CD14-positive monocyte (primary cell): Measurements from ENCODE around the gene STK31. TPM values are rescaled to one million over a fixed set of nuclear protein-coding genes. Genes with fewer than 3 reads are reported as not detected.

ENCODE experiments used
- DNase-seq, 3 donors: peaks; one replicate each; pipeline ENCODE4 v3.0.0-alpha.2; 2011 to 2022
- H2AFZ ChIP-seq: 2 replicates; pipeline ENCODE4 v1.6.0; 2012; ENCODE audit warnings: mild to moderate bottlenecking, low read depth, low read length, inconsistent platforms; ENCODE audit not compliant: insufficient read depth, poor library complexity, severe bottlenecking
- H3K27ac ChIP-seq, 2 donors: 1 replicate in 1 of 2; 2 replicates in 1 of 2; pipeline ENCODE4 v1.5.1; 2012 to 2013; ENCODE audit warnings: low read length in 2 of 2, control low read depth in 1 of 2, inconsistent platforms in 1 of 2, low read depth in 1 of 2, mild to moderate bottlenecking in 1 of 2
- H3K27me3 ChIP-seq, 2 donors: one replicate each; pipeline versions ENCODE4 v1.6.0 to v1.6.1; 2011 to 2013; ENCODE audit warnings: low read length in 2 of 2; ENCODE audit not compliant: control insufficient read depth in 2 of 2, insufficient read depth in 2 of 2
- H3K36me3 ChIP-seq, 2 donors: replicated peaks in 1 of 2; 1 replicate in 1 of 2; 2 replicates in 1 of 2; pipeline versions ENCODE4 v1.5.1 to v1.6.1; 2012 to 2013; ENCODE audit warnings: low read length in 2 of 2, control low read depth in 1 of 2, inconsistent platforms in 1 of 2, mild to moderate bottlenecking in 1 of 2; ENCODE audit not compliant: insufficient read depth in 2 of 2, control insufficient read depth in 1 of 2
- H3K4me1 ChIP-seq, 2 donors: 1 replicate in 1 of 2; 2 replicates in 1 of 2; pipeline versions ENCODE4 v1.5.1 to v1.6.1; 2012 to 2013; ENCODE audit warnings: low read length in 2 of 2, control low read depth in 1 of 2, inconsistent platforms in 1 of 2, mild to moderate bottlenecking in 1 of 2, moderate library complexity in 1 of 2; ENCODE audit not compliant: insufficient read depth in 2 of 2, control insufficient read depth in 1 of 2
- H3K4me2 ChIP-seq: replicated peaks from 2 replicates; pipeline ENCODE3; 2012; ENCODE audit warnings: low read length, moderate library complexity, mild to moderate bottlenecking; ENCODE audit not compliant: poor library complexity, severe bottlenecking; ENCODE audit errors: extremely low read depth
- H3K4me3 ChIP-seq, 3 experiments: fragments of 200-600 bp in 1 of 3; sonication (generic) in 1 of 3; replicated peaks in 1 of 3; 1 replicate in 2 of 3; 2 replicates in 1 of 3; pipeline ENCODE4 v1.5.1; 2011 to 2013; ENCODE audit warnings: low read length in 3 of 3, mild to moderate bottlenecking in 3 of 3, control low read depth in 2 of 3, low read depth in 2 of 3, inconsistent platforms in 1 of 3, moderate library complexity in 1 of 3
- H3K79me2 ChIP-seq: 2 replicates; pipeline ENCODE4 v1.6.0; 2012; ENCODE audit warnings: mild to moderate bottlenecking, control low read depth, inconsistent platforms, low read length, moderate library complexity; ENCODE audit not compliant: insufficient read depth
- H3K9ac ChIP-seq: 2 replicates; pipeline ENCODE4 v1.6.0; 2017; ENCODE audit warnings: low read length, mild to moderate bottlenecking; ENCODE audit not compliant: insufficient read depth, poor library complexity, severe bottlenecking
- H3K9me3 ChIP-seq, 2 donors: replicated peaks in 1 of 2; 1 replicate in 1 of 2; 2 replicates in 1 of 2; pipeline versions ENCODE4 v1.5.1 to v1.6.1; 2012 to 2013; ENCODE audit warnings: low read length in 2 of 2, control low read depth in 1 of 2; ENCODE audit not compliant: control insufficient read depth in 1 of 2, insufficient read depth in 1 of 2
- H4K20me1 ChIP-seq: 2 replicates; pipeline ENCODE4 v1.6.0; 2012; ENCODE audit warnings: mild to moderate bottlenecking, low read length, control low read depth, moderate library complexity; ENCODE audit not compliant: insufficient read depth
- H3K27ac Mint-ChIP-seq, 7 donors: one replicate each; pipeline ENCODE4 v1.8.0; 2020; ENCODE audit warnings: mild to moderate bottlenecking in 7 of 7, mixed read lengths in 7 of 7, moderate library complexity in 6 of 7, inconsistent platforms in 2 of 7
- H3K27me3 Mint-ChIP-seq, 3 donors: one replicate each; pipeline ENCODE4 v1.8.0; 2021 to 2022; ENCODE audit warnings: low read depth in 3 of 3, mild to moderate bottlenecking in 3 of 3, mixed read lengths in 3 of 3, moderate library complexity in 3 of 3, inconsistent platforms in 1 of 3
- H3K36me3 Mint-ChIP-seq, 2 donors: one replicate each; pipeline ENCODE4 v1.8.0; 2020; ENCODE audit warnings: mixed read lengths in 2 of 2, inconsistent platforms in 1 of 2, mild to moderate bottlenecking in 1 of 2
- H3K4me1 Mint-ChIP-seq: one replicate; pipeline ENCODE4 v1.8.0; 2020; ENCODE audit warnings: mild to moderate bottlenecking, mixed read lengths
- H3K4me3 Mint-ChIP-seq, 2 donors: one replicate each; pipeline ENCODE4 v1.8.0; 2020; ENCODE audit warnings: mild to moderate bottlenecking in 2 of 2, mixed read lengths in 2 of 2, moderate library complexity in 1 of 2
- H3K9me3 Mint-ChIP-seq, 7 donors: one replicate each; pipeline ENCODE4 v1.8.0; 2020 to 2022; ENCODE audit warnings: mixed read lengths in 7 of 7, mild to moderate bottlenecking in 6 of 7, moderate library complexity in 6 of 7, inconsistent platforms in 2 of 7
- CTCF ChIP-seq: fragments of 200-600 bp; IDR thresholded peaks from one replicate; pipeline ENCODE4 v1.8.0; 2022; ENCODE audit warnings: antibody characterized with exemption, mild to moderate bottlenecking
- WGBS: methylation state at CpG from one replicate; pipeline ENCODE4 v1.1.5; 2013; ENCODE audit warnings: missing lambda C conversion rate; ENCODE audit not compliant: insufficient coverage; 5-methylcytosine and 5-hydroxymethylcytosine counted together
- intact Hi-C, 2 donors: fragments of 100-400 bp; cut with micrococcal nuclease; formaldehyde crosslinking; loops; one replicate each; pipeline versions ENCODE4 v1.15.0 to v1.15.1; 2023
- polyA plus RNA-seq, 3 donors: library from polyadenylated mRNA; depleted of rRNA in 1 of 3; unstranded in 2 of 3; stranded (reverse) in 1 of 3; fragments of 300-500 nt in 2 of 3; fragments of >200 nt in 1 of 3; fragmentation: Illumina TruSeq in 2 of 3; gene quantifications; 1 replicate in 2 of 3; 2 replicates in 1 of 3; pipeline ENCODE4 v1.2.3, GENCODE V29; 2012 to 2021

STK31 gene
- polyA plus RNA-seq, 3 donors = 0.11 TPM; not detected in 2

GRCh38 chr7:23698822-23699221, 11.2 kb upstream of the STK31 start:
- Histone ChIP-seq H3K9me3 (no peaks in the 10 kb centered on the region), H4K20me1 (no peaks in the 10 kb centered on the region), H3K4me3 (no peak overlapping the region), H3K27me3 (no peaks in the 10 kb centered on the region), H3K4me1 (no peaks in the 10 kb centered on the region), H3K36me3 (peaks cover 5 to 14% of the 10 kb centered on the region in 2 donors), H3K4me2 (no peak overlapping the region), H3K27ac (no peak overlapping the region), H2AFZ (no peak overlapping the region), H3K79me2 (no peaks in the 10 kb centered on the region), H3K9ac (no peak overlapping the region)
- DNase-seq = no peak
- no peak overlapping the region for H3K27ac Mint-ChIP-seq
- TF ChIP-seq CTCF = no peak
- intact Hi-C loops = loop anchor here in 1 of 2 donors (10.0 kb wide), 1 partner anchor 966 kb away; no protein-coding TSS in a partner anchor
- H3K27me3 Mint-ChIP-seq = no peaks in the 10 kb centered on the region
- no CpG with 5 or more reads among the region's 2 CpGs for WGBS
- H3K9me3 Mint-ChIP-seq = peaks cover 0 to 3% (median 0%) of the 10 kb centered on the region in 7 donors
- no peak overlapping the region for H3K4me3 Mint-ChIP-seq
- H3K4me1 Mint-ChIP-seq = peaks cover 2% of the 10 kb centered on the region
- H3K36me3 Mint-ChIP-seq = peaks cover 23 to 37% of the 10 kb centered on the region in 2 donors

GRCh38 chr7:23700046-23700445, 10.0 kb upstream of the STK31 start:
- peaks cover 4 to 12% (median 8%) of the 10 kb centered on the region in 7 donors for H3K9me3 Mint-ChIP-seq
- DNase-seq = no peak
- H3K27ac Mint-ChIP-seq = no peak overlapping the region
- Histone ChIP-seq H3K4me2 (no peak overlapping the region), H3K9me3 (peaks cover 0 to 1% of the 10 kb centered on the region in 2 donors), H4K20me1 (no peaks in the 10 kb centered on the region), H3K79me2 (no peaks in the 10 kb centered on the region), H3K27ac (no peak overlapping the region), H3K9ac (no peak overlapping the region), H3K4me1 (no peaks in the 10 kb centered on the region), H2AFZ (no peak overlapping the region), H3K27me3 (no peaks in the 10 kb centered on the region), H3K36me3 (peaks cover 5 to 22% of the 10 kb centered on the region in 2 donors), H3K4me3 (no peak overlapping the region)
- no peak for TF ChIP-seq CTCF
- H3K4me3 Mint-ChIP-seq = no peak overlapping the region
- H3K27me3 Mint-ChIP-seq = no peaks in the 10 kb centered on the region
- H3K4me1 Mint-ChIP-seq = peaks cover 2% of the 10 kb centered on the region
- intact Hi-C loops = no loop called here
- WGBS = 100% methylated on average over 2 of the region's 4 CpGs
- H3K36me3 Mint-ChIP-seq = peaks cover 28 to 39% of the 10 kb centered on the region in 2 donors
